Osteoblast (primary cell): ENCODE measurements around the gene PAWR. TPM values are rescaled to one million over a fixed set of nuclear protein-coding genes. Genes with fewer than 3 reads are reported as not detected.

Source experiments
- DNase-seq: peaks from one replicate; pipeline ENCODE4 v3.0.0; 2011; ENCODE audit warnings: low spot score, mixed read lengths; ENCODE audit not compliant: insufficient read length; ENCODE audit errors: missing footprints
- H2AFZ ChIP-seq: 2 replicates; pipeline ENCODE4 v1.6.0; 2011; ENCODE audit warnings: mild to moderate bottlenecking, low read length
- H3K27ac ChIP-seq: 2 replicates; pipeline ENCODE4 v1.5.1; 2011; ENCODE audit warnings: mild to moderate bottlenecking, low read depth, low read length, moderate library complexity
- H3K27me3 ChIP-seq: 2 replicates; pipeline ENCODE4 v1.6.0; 2012; ENCODE audit warnings: mild to moderate bottlenecking, control low read depth, inconsistent platforms, low read length, moderate library complexity; ENCODE audit not compliant: insufficient read depth
- H3K36me3 ChIP-seq: 2 replicates; pipeline ENCODE4 v1.5.1; 2011; ENCODE audit warnings: mild to moderate bottlenecking, low read length, control low read depth, moderate library complexity; ENCODE audit not compliant: insufficient read depth
- H3K4me1 ChIP-seq: 2 replicates; pipeline ENCODE4 v1.5.1; 2011; ENCODE audit warnings: mild to moderate bottlenecking, low read length, control low read depth, moderate library complexity; ENCODE audit not compliant: insufficient read depth
- H3K4me2 ChIP-seq: 2 replicates; pipeline ENCODE4 v1.6.0; 2011; ENCODE audit warnings: mild to moderate bottlenecking, low read length; ENCODE audit not compliant: insufficient read depth
- H3K4me3 ChIP-seq: fragments of 200-600 bp; sonication (generic); 3 replicates; pipeline ENCODE4 v1.5.1; 2012; ENCODE audit warnings: mild to moderate bottlenecking, low read length, inconsistent platforms; ENCODE audit not compliant: insufficient read depth
- H3K79me2 ChIP-seq: 2 replicates; pipeline ENCODE4 v1.6.0; 2012; ENCODE audit warnings: mild to moderate bottlenecking, low read length, control low read depth, inconsistent platforms; ENCODE audit not compliant: insufficient read depth
- H3K9me3 ChIP-seq: 2 replicates; pipeline ENCODE4 v1.5.1; 2011; ENCODE audit warnings: low read depth, low read length, control low read depth
- H4K20me1 ChIP-seq: 2 replicates; pipeline ENCODE4 v1.6.0; 2012; ENCODE audit warnings: mild to moderate bottlenecking, low read length, control low read depth; ENCODE audit not compliant: insufficient read depth
- CTCF ChIP-seq: IDR thresholded peaks from 2 replicates; pipeline ENCODE4 v1.5.1; 2011; ENCODE audit warnings: mild to moderate bottlenecking, low read depth, low read length, moderate library complexity; ENCODE audit errors: extremely low read depth
- total RNA-seq: library from RNA; depleted of rRNA; stranded (reverse); fragments of >200 nt; gene quantifications from 2 replicates; pipeline ENCODE4 v1.2.3, GENCODE V29; 2012

PAWR gene
- total RNA-seq, 1 donor, result 78.5 TPM

GRCh38 chr12:79590751-79591150, 100.0 kb downstream of the PAWR start:
- no peak for TF ChIP-seq CTCF
- no peak for DNase-seq
- Histone ChIP-seq H3K36me3 (peaks cover 22% of the 10 kb centered on the region), H3K4me1 (no peaks in the 10 kb centered on the region), H3K4me2 (no peak overlapping the region), H3K27ac (no peak overlapping the region), H4K20me1 (no peaks in the 10 kb centered on the region), H3K27me3 (no peaks in the 10 kb centered on the region), H3K79me2 (no peaks in the 10 kb centered on the region), H3K9me3 (no peaks in the 10 kb centered on the region), H2AFZ (no peak overlapping the region), H3K4me3 (no peak overlapping the region)

GRCh38 chr12:79587368-79587767, 103.4 kb downstream of the PAWR start:
- no peaks in the 10 kb centered on the region for H3K79me2 ChIP-seq
- no peak overlapping the region for H3K27ac ChIP-seq
- peaks cover 19% of the 10 kb centered on the region for H3K36me3 ChIP-seq
- no peaks in the 10 kb centered on the region for H3K27me3 ChIP-seq
- TF ChIP-seq CTCF, result no peak
- no peaks in the 10 kb centered on the region for H4K20me1 ChIP-seq
- DNase-seq, result no peak
- no peak overlapping the region for H3K4me2 ChIP-seq
- H3K4me3 ChIP-seq, result no peak overlapping the region
- H3K9me3 ChIP-seq, result no peaks in the 10 kb centered on the region
- H2AFZ ChIP-seq, result no peak overlapping the region
- no peaks in the 10 kb centered on the region for H3K4me1 ChIP-seq

GRCh38 chr12:79585147-79585546, 105.6 kb downstream of the PAWR start:
- H2AFZ ChIP-seq, result no peak overlapping the region
- H3K4me3 ChIP-seq, result no peak overlapping the region
- H4K20me1 ChIP-seq, result no peaks in the 10 kb centered on the region
- H3K9me3 ChIP-seq, result no peaks in the 10 kb centered on the region
- peaks cover 3% of the 10 kb centered on the region for H3K36me3 ChIP-seq
- H3K27ac ChIP-seq, result no peak overlapping the region
- no peaks in the 10 kb centered on the region for H3K4me1 ChIP-seq
- TF ChIP-seq CTCF, result no peak
- no peak for DNase-seq
- no peaks in the 10 kb centered on the region for H3K79me2 ChIP-seq
- no peaks in the 10 kb centered on the region for H3K27me3 ChIP-seq
- no peak overlapping the region for H3K4me2 ChIP-seq

GRCh38 chr12:79573820-79574219, 116.9 kb downstream of the PAWR start:
- Histone ChIP-seq H4K20me1 (peaks cover 9% of the 10 kb centered on the region), H3K4me1 (no peaks in the 10 kb centered on the region), H3K4me2 (no peak overlapping the region), H3K27ac (no peak overlapping the region), H3K27me3 (no peaks in the 10 kb centered on the region), H3K36me3 (peaks cover 35% of the 10 kb centered on the region), H2AFZ (no peak overlapping the region), H3K9me3 (no peaks in the 10 kb centered on the region), H3K4me3 (no peak overlapping the region), H3K79me2 (peaks cover 9% of the 10 kb centered on the region)
- no peak for DNase-seq
- no peak for TF ChIP-seq CTCF
